ENCODE data around the gene CSF1R. TPM values are rescaled to one million over a fixed set of nuclear protein-coding genes. Genes with fewer than 3 reads are reported as not detected.

Gene CSF1R
- total and polyA plus RNA-seq, 2 of the 8 experiments (the other 6 are each of a cell fraction or from before 2014, with no cell fraction given), result 0.12 TPM; not detected in 1

GRCh38 chr5:150026682-150027172, 59.6 kb downstream of the CSF1R start (continued):
- TF ChIP-seq CHD7 (IDR thresholded peaks at IDR 0.05; ENCODE audit: insufficient replicate concordance, low read length) (no peak), CBX8 (IDR thresholded peaks at IDR 0.05; ENCODE audit: borderline replicate concordance, low read depth, low read length) (no peak)
- TF ChIP-seq, protein P1, sequence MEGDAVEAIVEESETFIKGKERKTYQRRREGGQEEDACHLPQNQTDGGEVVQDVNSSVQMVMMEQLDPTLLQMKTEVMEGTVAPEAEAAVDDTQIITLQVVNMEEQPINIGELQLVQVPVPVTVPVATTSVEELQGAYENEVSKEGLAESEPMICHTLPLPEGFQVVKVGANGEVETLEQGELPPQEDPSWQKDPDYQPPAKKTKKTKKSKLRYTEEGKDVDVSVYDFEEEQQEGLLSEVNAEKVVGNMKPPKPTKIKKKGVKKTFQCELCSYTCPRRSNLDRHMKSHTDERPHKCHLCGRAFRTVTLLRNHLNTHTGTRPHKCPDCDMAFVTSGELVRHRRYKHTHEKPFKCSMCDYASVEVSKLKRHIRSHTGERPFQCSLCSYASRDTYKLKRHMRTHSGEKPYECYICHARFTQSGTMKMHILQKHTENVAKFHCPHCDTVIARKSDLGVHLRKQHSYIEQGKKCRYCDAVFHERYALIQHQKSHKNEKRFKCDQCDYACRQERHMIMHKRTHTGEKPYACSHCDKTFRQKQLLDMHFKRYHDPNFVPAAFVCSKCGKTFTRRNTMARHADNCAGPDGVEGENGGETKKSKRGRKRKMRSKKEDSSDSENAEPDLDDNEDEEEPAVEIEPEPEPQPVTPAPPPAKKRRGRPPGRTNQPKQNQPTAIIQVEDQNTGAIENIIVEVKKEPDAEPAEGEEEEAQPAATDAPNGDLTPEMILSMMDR (IDR thresholded peaks at IDR 0.05; ENCODE audit: control extremely low read depth in 1 of 3, insufficient read depth in 1 of 3, low read depth in 1 of 3, low read length in 3 of 3), result no peak
